Cardiac muscle cell (in vitro differentiated cells and primary cell): ENCODE results near the gene SCRN1. TPM values are rescaled to one million over a fixed set of nuclear protein-coding genes. Genes with fewer than 3 reads are reported as not detected.
"Not testable (repeated sequence)": the region's sequence is repeated elsewhere in the genome, so short reads cannot be mapped to it uniquely, and the experiment has no call there.

Source experiments
- DNase-seq, 2 donors: peaks; one replicate each; pipeline versions ENCODE4 v3.0.0 to v3.0.0-alpha.2; 2010 to 2017; ENCODE audit warnings: low read depth in 1 of 2, low spot score in 1 of 2
- H3K27ac ChIP-seq: fragments of 200-600 bp; sonication (generic); 2 replicates; pipeline ENCODE4 v1.5.1; 2016
- H3K27me3 ChIP-seq: fragments of 200-600 bp; sonication (generic); 2 replicates; pipeline ENCODE4 v1.6.0; 2016; ENCODE audit warnings: control low read depth
- H3K36me3 ChIP-seq: fragments of 200-600 bp; sonication (generic); 2 replicates; pipeline ENCODE4 v1.5.1; 2016; ENCODE audit warnings: control low read depth
- H3K4me1 ChIP-seq: fragments of 200-600 bp; sonication (generic); 2 replicates; pipeline ENCODE4 v1.8.1; 2017; ENCODE audit warnings: low read depth, mild to moderate bottlenecking, mixed run types
- H3K4me3 ChIP-seq: fragments of 200-600 bp; sonication (generic); 2 replicates; pipeline ENCODE4 v1.5.1; 2016; ENCODE audit warnings: mild to moderate bottlenecking
- H3K9me3 ChIP-seq: fragments of 200-600 bp; sonication (generic); 2 replicates; pipeline ENCODE4 v1.5.1; 2017; ENCODE audit warnings: low read depth, mild to moderate bottlenecking, control low read depth
- CTCF ChIP-seq: IDR thresholded peaks from 2 replicates; pipeline ENCODE4 v1.5.1; 2012; ENCODE audit warnings: low read depth, mild to moderate bottlenecking, low read length
- polyA plus RNA-seq: library from polyadenylated mRNA; unstranded; fragments of >200 nt; fragmentation: Nextera tagmentation; extraction: Ambion mirVana; gene quantifications from 2 replicates; pipeline ENCODE4 v1.2.1, GENCODE V29; 2016
- total RNA-seq: library from RNA; depleted of rRNA; stranded (reverse); fragments of >200 nt; gene quantifications from 2 replicates; pipeline ENCODE4 v1.2.3, GENCODE V29; 2016

The SCRN1 gene
- total and polyA plus RNA-seq, 2 experiments from 2014 or later, result 34.3 to 48.2 TPM

DNA sequence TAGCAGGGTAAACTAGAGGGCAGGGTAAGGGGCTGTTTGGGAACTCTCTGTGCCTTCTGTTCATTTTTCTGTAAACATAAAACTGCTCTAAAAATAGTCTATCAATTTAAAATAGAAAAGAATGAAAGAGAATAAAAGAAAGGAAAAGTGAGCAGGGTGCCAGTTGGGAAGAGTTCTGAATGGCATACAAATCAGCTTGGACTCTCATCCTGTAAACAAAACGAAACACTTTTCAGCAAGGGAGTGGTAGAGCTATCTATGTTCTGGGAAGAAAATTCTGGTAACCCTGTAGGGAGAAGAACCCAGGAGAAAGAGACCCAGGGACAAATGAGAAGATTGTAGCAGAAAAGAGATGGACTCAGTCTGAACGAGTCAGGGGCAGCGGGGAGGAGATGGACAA is 24.6 kb downstream of the SCRN1 start:
- Histone ChIP-seq H3K36me3 (no peaks in the 10 kb centered on the region), H3K4me1 (no peaks in the 10 kb centered on the region), H3K9me3 (no peaks in the 10 kb centered on the region), H3K27ac (no peak overlapping the region), H3K4me3 (no peak overlapping the region), H3K27me3 (no peaks in the 10 kb centered on the region)
- DNase-seq, result no peak
- TF ChIP-seq CTCF, result no peak

- Histone ChIP-seq H3K27me3 (no peaks in the 10 kb centered on the region), H3K9me3 (no peaks in the 10 kb centered on the region), H3K27ac (no peak overlapping the region), H3K36me3 (no peaks in the 10 kb centered on the region), H3K4me1 (no peaks in the 10 kb centered on the region), H3K4me3 (no peak overlapping the region)
- no peak for TF ChIP-seq CTCF
- DNase-seq, result no peak
Observed at GRCh38 chr7:29962035-29962434, 27.6 kb downstream of the SCRN1 start.

- H3K27ac ChIP-seq, H3K4me3 ChIP-seq, H3K9me3 ChIP-seq, H3K4me1 ChIP-seq, H3K27me3 ChIP-seq, DNase-seq, H3K36me3 ChIP-seq: not testable (repeated sequence)
Observed at GRCh38 chr7:29961611-29962010, 28.0 kb downstream of the SCRN1 start.

DNA sequence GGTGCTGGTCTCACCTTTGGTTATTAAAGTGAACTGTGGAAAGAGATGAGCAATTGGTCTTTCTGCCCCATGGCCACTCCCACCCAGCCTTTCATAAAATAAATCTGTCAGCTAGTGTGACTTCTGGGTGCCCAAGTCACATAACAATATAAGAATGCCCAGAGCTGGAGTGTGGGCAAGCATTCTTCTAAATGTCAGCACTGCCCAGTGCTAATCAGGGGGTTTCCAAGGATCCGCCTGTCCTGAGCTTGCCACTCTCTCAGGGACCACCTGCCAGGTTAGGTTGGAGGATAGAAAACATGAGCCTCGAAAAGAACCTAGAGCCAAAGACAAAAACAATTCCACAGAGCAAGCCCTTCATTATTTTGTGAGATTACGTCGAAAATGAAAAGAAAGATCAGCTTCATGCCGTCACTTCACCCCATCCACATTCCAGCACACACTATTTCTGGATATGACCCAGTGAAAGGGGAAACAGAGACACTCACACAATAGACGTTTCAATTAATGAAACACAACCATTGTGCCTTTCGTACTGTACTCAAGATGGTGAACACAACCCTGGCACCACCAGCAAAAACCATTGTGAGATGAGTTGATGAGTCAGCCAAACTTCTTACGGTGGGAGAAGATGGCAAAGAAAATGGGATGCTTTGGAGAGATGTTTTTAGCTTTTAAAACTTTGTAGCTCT is 30.8 kb downstream of the SCRN1 start:
- Histone ChIP-seq H3K36me3 (peaks cover 3% of the 10 kb centered on the region), H3K4me3 (no peak overlapping the region), H3K9me3 (no peaks in the 10 kb centered on the region), H3K27me3 (no peaks in the 10 kb centered on the region), H3K27ac (no peak overlapping the region), H3K4me1 (no peaks in the 10 kb centered on the region)
- no peak for TF ChIP-seq CTCF
- no peak for DNase-seq

- Histone ChIP-seq H3K36me3 (peaks cover 3% of the 10 kb centered on the region), H3K4me1 (no peaks in the 10 kb centered on the region), H3K4me3 (no peak overlapping the region), H3K27me3 (no peaks in the 10 kb centered on the region), H3K27ac (no peak overlapping the region), H3K9me3 (no peaks in the 10 kb centered on the region)
- no peak for TF ChIP-seq CTCF
- DNase-seq, result no peak
Observed at GRCh38 chr7:29957521-29958310, 31.9 kb downstream of the SCRN1 start.

- Histone ChIP-seq H3K27ac (no peak overlapping the region), H3K9me3 (no peaks in the 10 kb centered on the region), H3K4me3 (no peak overlapping the region), H3K36me3 (peaks cover 3% of the 10 kb centered on the region), H3K4me1 (no peaks in the 10 kb centered on the region), H3K27me3 (no peaks in the 10 kb centered on the region)
- DNase-seq, result no peak
- no peak for TF ChIP-seq CTCF
Observed at GRCh38 chr7:29956487-29956836, 33.1 kb downstream of the SCRN1 start.
